Keratinocyte (primary cell): ENCODE results near the gene BPGM. TPM values are rescaled to one million over a fixed set of nuclear protein-coding genes. Genes with fewer than 3 reads are reported as not detected.

Experiments used
- DNase-seq: peaks from one replicate; pipeline ENCODE4 v3.0.0-alpha.2; 2011; ENCODE audit warnings: low read depth, missing footprints, low spot score
- FAIRE-seq: peaks from 2 replicates; lab custom pipeline; 2011; peaks lifted over from hg19 to GRCh38; lab: Jason Lieb, UNC
- H2AFZ ChIP-seq: 2 replicates; pipeline ENCODE4 v1.6.0; 2012; ENCODE audit warnings: low read length, control low read depth, inconsistent platforms; ENCODE audit not compliant: control insufficient read depth
- H3K27ac ChIP-seq: 2 replicates; pipeline ENCODE4 v1.5.1; 2011; ENCODE audit warnings: low read length; ENCODE audit not compliant: control insufficient read depth, insufficient read depth
- H3K27me3 ChIP-seq: 3 replicates; pipeline ENCODE4 v1.6.0; 2011; ENCODE audit warnings: low read length; ENCODE audit not compliant: control insufficient read depth, insufficient read depth; ENCODE audit errors: extremely low read depth
- H3K36me3 ChIP-seq, 2 experiments: 2 replicates in 1 of 2; 3 replicates in 1 of 2; pipeline ENCODE4 v1.5.1; 2011; ENCODE audit warnings: low read length in 2 of 2, mild to moderate bottlenecking in 1 of 2; ENCODE audit not compliant: control insufficient read depth in 2 of 2, insufficient read depth in 2 of 2; ENCODE audit errors: extremely low read depth in 1 of 2
- H3K4me1 ChIP-seq: 3 replicates; pipeline ENCODE4 v1.5.1; 2011; ENCODE audit warnings: low read length; ENCODE audit not compliant: control insufficient read depth, insufficient read depth; ENCODE audit errors: extremely low read depth
- H3K4me2 ChIP-seq: 3 replicates; pipeline ENCODE4 v1.6.0; 2011; ENCODE audit warnings: low read depth, low read length; ENCODE audit not compliant: control insufficient read depth, insufficient read depth; ENCODE audit errors: extremely low read depth
- H3K4me3 ChIP-seq, 3 experiments: fragments of 200-600 bp in 1 of 3; sonication (generic) in 1 of 3; 2 replicates in 2 of 3; 3 replicates in 1 of 3; pipeline ENCODE4 v1.5.1; 2011 to 2016; ENCODE audit warnings: low read length in 3 of 3, mild to moderate bottlenecking in 3 of 3, control low read depth in 2 of 3, inconsistent platforms in 1 of 3, low read depth in 1 of 3, mixed read lengths in 1 of 3, mixed run types in 1 of 3, moderate library complexity in 1 of 3; ENCODE audit not compliant: control insufficient read depth in 2 of 3, insufficient read depth in 2 of 3; ENCODE audit errors: extremely low read depth in 1 of 3
- H3K79me2 ChIP-seq: 2 replicates; pipeline ENCODE4 v1.6.0; 2012; ENCODE audit warnings: low read length; ENCODE audit not compliant: control insufficient read depth, insufficient read depth
- H3K9ac ChIP-seq: 3 replicates; pipeline ENCODE4 v1.6.0; 2011; ENCODE audit warnings: low read length; ENCODE audit not compliant: control insufficient read depth, insufficient read depth; ENCODE audit errors: extremely low read depth
- H3K9me1 ChIP-seq: 3 replicates; pipeline ENCODE4 v1.6.0; 2011; ENCODE audit warnings: low read length; ENCODE audit not compliant: control insufficient read depth, insufficient read depth; ENCODE audit errors: extremely low read depth
- H3K9me3 ChIP-seq: 2 replicates; pipeline ENCODE4 v1.5.1; 2012; ENCODE audit warnings: low read depth, low read length; ENCODE audit not compliant: control insufficient read depth
- H4K20me1 ChIP-seq: 3 replicates; pipeline ENCODE4 v1.6.0; 2011; ENCODE audit warnings: low read length; ENCODE audit not compliant: control insufficient read depth, insufficient read depth; ENCODE audit errors: extremely low read depth
- CTCF ChIP-seq, 3 experiments: IDR thresholded peaks in 1 of 3; conservative IDR thresholded peaks in 1 of 3; optimal IDR thresholded peaks in 1 of 3; 2 replicates in 2 of 3; 3 replicates in 1 of 3; pipeline versions ENCODE3 to v1.5.1; 2011; ENCODE audit warnings: low read length in 3 of 3, mild to moderate bottlenecking in 3 of 3, moderate library complexity in 2 of 3, control low read depth in 1 of 3, inconsistent platforms in 1 of 3; ENCODE audit not compliant: insufficient read depth in 2 of 3; ENCODE audit errors: extremely low read depth in 1 of 3
- EZH2 ChIP-seq: IDR thresholded peaks from one replicate; pipeline ENCODE4 v1.6.1; 2012; ENCODE audit warnings: inconsistent platforms, mild to moderate bottlenecking, low read length, moderate library complexity
- dilution Hi-C: fragments of 300-500 bp; cut with MboI; formaldehyde crosslinking; loops from one replicate; pipeline ENCODE4 v1.7.0; 2020; ENCODE audit warnings: low sequenced_read_pairs; ENCODE audit not compliant: extremely low pct_ligation_motif_present
- polyA plus RNA-seq, 5 experiments: library from polyadenylated mRNA; depleted of rRNA in 3 of 5; stranded (reverse) in 3 of 5; stranded (forward) in 1 of 5; unstranded in 1 of 5; fragments of >200 nt; gene quantifications; 1 replicate in 1 of 5; 2 replicates in 3 of 5; 3 replicates in 1 of 5; pipeline versions ENCODE4 v1.2.1 to v1.2.3, GENCODE V29; 2011 to 2012; ENCODE audit warnings: missing spikeins in 2 of 5, low read depth in 1 of 5, low replicate concordance in 1 of 5

BPGM gene
- polyA plus RNA-seq, 1 donor (not counting 4 experiments of a cell fraction or from before 2014, with no cell fraction given), result 31.2 TPM

GRCh38 chr7:134721171-134721570 is 74.5 kb downstream of the BPGM start:
- H3K4me3 ChIP-seq, result no peak overlapping the region
- no peaks in the 10 kb centered on the region for H3K36me3 ChIP-seq
- H3K79me2 ChIP-seq, result no peaks in the 10 kb centered on the region
- dilution Hi-C loops, result no loop called here
- no peaks in the 10 kb centered on the region for H3K4me1 ChIP-seq
- no peaks in the 10 kb centered on the region for H3K27me3 ChIP-seq
- no peak for TF ChIP-seq CTCF (optimal IDR thresholded peaks at IDR 0.05 in 1 of 3, IDR thresholded peaks at IDR 0.05 in 1 of 3, conservative IDR thresholded peaks at IDR 0.05 in 1 of 3; ENCODE audit: extremely low read depth in 1 of 3, insufficient read depth in 2 of 3, low read length in 3 of 3)
- TF ChIP-seq EZH2, result no peak
- H3K4me2 ChIP-seq, result no peak overlapping the region
- H3K9ac ChIP-seq, result no peak overlapping the region
- no peaks in the 10 kb centered on the region for H4K20me1 ChIP-seq
- DNase-seq (no peak), FAIRE-seq (no peak)
- no peak overlapping the region for H2AFZ ChIP-seq
- H3K9me1 ChIP-seq, result no peaks in the 10 kb centered on the region
- H3K9me3 ChIP-seq, result no peaks in the 10 kb centered on the region
- no peak overlapping the region for H3K27ac ChIP-seq

- no peak overlapping the region for H2AFZ ChIP-seq
- H3K9me1 ChIP-seq, result no peaks in the 10 kb centered on the region
- no peaks in the 10 kb centered on the region for H3K4me1 ChIP-seq
- H3K9ac ChIP-seq, result no peak overlapping the region
- no peaks in the 10 kb centered on the region for H3K9me3 ChIP-seq
- no peaks in the 10 kb centered on the region for H4K20me1 ChIP-seq
- dilution Hi-C loops, result no loop called here
- H3K27ac ChIP-seq, result no peak overlapping the region
- FAIRE-seq (no peak), DNase-seq (no peak)
- TF ChIP-seq CTCF (optimal IDR thresholded peaks at IDR 0.05 in 1 of 3, IDR thresholded peaks at IDR 0.05 in 1 of 3, conservative IDR thresholded peaks at IDR 0.05 in 1 of 3; ENCODE audit: extremely low read depth in 1 of 3, insufficient read depth in 2 of 3, low read length in 3 of 3) (no peak), EZH2 (no peak)
- no peaks in the 10 kb centered on the region for H3K36me3 ChIP-seq
- H3K4me2 ChIP-seq, result no peak overlapping the region
- H3K27me3 ChIP-seq, result no peaks in the 10 kb centered on the region
- H3K79me2 ChIP-seq, result no peaks in the 10 kb centered on the region
- H3K4me3 ChIP-seq, result no peak overlapping the region
Observed at GRCh38 chr7:134722786-134723322, 76.2 kb downstream of the BPGM start.
